ENCODE measurements around the gene GPX7.

DNA sequence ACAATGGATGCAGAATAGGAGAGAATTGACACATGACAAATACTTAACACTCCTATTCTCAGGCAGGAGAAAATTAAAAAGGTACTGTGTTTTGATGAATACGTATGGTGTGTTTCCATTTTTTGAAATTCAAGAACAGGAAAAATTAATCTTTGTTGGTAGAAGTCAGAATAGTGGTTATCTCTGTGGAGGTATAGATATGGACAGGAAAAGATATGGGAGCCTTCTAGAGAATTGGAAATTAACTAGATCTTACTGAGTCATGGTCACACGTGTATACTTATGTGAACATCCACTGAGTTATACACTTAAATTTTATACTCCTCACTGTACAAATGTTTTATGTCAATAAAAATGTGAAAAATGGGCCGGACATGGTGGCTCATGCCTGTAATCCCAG lies 39.4 kb upstream of the GPX7 start:
- TF ChIP-seq, protein P1, sequence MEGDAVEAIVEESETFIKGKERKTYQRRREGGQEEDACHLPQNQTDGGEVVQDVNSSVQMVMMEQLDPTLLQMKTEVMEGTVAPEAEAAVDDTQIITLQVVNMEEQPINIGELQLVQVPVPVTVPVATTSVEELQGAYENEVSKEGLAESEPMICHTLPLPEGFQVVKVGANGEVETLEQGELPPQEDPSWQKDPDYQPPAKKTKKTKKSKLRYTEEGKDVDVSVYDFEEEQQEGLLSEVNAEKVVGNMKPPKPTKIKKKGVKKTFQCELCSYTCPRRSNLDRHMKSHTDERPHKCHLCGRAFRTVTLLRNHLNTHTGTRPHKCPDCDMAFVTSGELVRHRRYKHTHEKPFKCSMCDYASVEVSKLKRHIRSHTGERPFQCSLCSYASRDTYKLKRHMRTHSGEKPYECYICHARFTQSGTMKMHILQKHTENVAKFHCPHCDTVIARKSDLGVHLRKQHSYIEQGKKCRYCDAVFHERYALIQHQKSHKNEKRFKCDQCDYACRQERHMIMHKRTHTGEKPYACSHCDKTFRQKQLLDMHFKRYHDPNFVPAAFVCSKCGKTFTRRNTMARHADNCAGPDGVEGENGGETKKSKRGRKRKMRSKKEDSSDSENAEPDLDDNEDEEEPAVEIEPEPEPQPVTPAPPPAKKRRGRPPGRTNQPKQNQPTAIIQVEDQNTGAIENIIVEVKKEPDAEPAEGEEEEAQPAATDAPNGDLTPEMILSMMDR (IDR thresholded peaks at IDR 0.05), result no peak
- TF ChIP-seq ZNF138 (CRISPR knock-in tag; conservative IDR thresholded peaks at IDR 0.05) (no peak), SOX15 (CRISPR knock-in tag; IDR thresholded peaks at IDR 0.05) (no peak)
